NCI-H1694 treated with DMSO at 0.1 percent for 48 hours (cell line): Measurements from ENCODE around the gene TRIM29.

ENCODE experiments used
- DNase-seq: peaks from one replicate; lab custom pipeline; 2025; lab: John Stamatoyannopoulos, UW

Gene TRIM29

GRCh38 chr11:120061761-120062560, 76.0 kb downstream of the TRIM29 start:
- no peak for DNase-seq
